ENCODE measurements around the gene TMEM120B.
"Not testable (repeated sequence)": the region's sequence is repeated elsewhere in the genome, so short reads cannot be mapped to it uniquely, and the experiment has no call there.

- TF ChIP-seq POLR2AphosphoS5, POLR2A, CTCF, EP300 (IDR thresholded peaks at IDR 0.05): not testable (repeated sequence)
These were observed 19.8 kb upstream of the TMEM120B start for GRCh38 chr12:121692744-121693143.

Data from upper lobe of left lung (tissue), 4 donors.